Fibroblast of the aortic adventitia (primary cell): Measurements from ENCODE around the gene CTBP1. TPM values are rescaled to one million over a fixed set of nuclear protein-coding genes. Genes with fewer than 3 reads are reported as not detected.
A peak's percentile ranks its signal among the peaks of the same experiment; 100 is the strongest.

ENCODE experiments used
- DNase-seq: peaks from one replicate; pipeline ENCODE4 v3.0.0-alpha.2; 2010; ENCODE audit warnings: low read depth
- H3K4me3 ChIP-seq: 2 replicates; pipeline ENCODE4 v1.5.1; 2011; ENCODE audit warnings: low read depth, mild to moderate bottlenecking, control low read depth, low read length, moderate library complexity
- total RNA-seq: library from RNA; depleted of rRNA; stranded (reverse); fragments of >200 nt; gene quantifications from 2 replicates; pipeline ENCODE4 v1.2.3, GENCODE V29; 2012; ENCODE audit warnings: low replicate concordance
- TF ChIP-seq, protein P1 (sequence below): IDR thresholded peaks from 2 replicates; pipeline ENCODE4 v1.5.1; 2011; ENCODE audit warnings: mild to moderate bottlenecking, low read length, control low read depth, inconsistent platforms; ENCODE audit not compliant: insufficient read depth

CTBP1 gene
- total RNA-seq, 1 donor, result 141 TPM

DNA sequence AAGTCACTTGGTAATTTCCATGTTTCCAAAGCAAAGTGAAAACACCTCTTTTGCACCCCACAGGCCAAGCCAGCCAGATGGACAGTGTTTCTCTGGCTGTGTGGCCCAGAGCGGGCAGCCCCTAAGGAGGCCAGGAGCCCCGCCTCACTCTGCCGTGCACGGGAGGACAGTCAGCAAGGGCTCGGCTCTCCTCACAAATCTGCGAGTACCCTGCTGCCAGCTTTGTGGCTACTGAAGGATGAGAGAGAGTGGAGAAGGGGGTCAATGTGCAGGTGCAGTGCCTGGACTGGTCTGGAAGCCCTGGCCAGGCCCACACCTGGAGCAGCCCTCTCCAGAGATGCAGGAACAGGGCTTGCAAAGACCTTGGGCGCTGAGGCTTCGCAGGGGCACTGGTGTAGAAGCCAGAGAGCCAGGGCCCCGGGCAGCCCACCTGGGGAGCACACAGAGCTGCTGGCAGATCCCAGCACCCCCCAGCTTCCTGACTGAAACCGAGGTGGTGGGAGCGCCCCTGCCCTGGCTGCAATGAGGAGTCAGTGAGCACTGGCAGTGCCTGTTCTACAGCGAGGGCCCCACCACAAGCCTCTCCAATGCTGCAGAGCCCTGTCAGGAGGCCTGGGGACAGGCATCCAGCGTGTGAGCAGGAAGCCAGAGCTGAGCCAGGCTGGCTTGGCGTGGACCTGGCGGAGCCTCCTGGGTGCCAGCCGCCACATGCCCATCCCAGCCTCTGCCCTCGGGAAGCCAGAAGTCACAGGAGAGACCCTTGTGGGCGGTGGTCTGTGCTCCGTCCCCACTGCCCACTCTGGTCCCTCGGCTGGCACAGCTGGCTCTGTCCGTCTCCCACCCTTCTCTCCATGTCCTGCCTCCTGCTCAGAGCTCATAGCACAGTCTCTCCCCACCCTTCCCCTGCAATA lies 80.5 kb downstream of the CTBP1 start:
- no peak for DNase-seq
- no peak overlapping the region for H3K4me3 ChIP-seq
- TF ChIP-seq, protein P1, sequence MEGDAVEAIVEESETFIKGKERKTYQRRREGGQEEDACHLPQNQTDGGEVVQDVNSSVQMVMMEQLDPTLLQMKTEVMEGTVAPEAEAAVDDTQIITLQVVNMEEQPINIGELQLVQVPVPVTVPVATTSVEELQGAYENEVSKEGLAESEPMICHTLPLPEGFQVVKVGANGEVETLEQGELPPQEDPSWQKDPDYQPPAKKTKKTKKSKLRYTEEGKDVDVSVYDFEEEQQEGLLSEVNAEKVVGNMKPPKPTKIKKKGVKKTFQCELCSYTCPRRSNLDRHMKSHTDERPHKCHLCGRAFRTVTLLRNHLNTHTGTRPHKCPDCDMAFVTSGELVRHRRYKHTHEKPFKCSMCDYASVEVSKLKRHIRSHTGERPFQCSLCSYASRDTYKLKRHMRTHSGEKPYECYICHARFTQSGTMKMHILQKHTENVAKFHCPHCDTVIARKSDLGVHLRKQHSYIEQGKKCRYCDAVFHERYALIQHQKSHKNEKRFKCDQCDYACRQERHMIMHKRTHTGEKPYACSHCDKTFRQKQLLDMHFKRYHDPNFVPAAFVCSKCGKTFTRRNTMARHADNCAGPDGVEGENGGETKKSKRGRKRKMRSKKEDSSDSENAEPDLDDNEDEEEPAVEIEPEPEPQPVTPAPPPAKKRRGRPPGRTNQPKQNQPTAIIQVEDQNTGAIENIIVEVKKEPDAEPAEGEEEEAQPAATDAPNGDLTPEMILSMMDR, result no peak

DNA sequence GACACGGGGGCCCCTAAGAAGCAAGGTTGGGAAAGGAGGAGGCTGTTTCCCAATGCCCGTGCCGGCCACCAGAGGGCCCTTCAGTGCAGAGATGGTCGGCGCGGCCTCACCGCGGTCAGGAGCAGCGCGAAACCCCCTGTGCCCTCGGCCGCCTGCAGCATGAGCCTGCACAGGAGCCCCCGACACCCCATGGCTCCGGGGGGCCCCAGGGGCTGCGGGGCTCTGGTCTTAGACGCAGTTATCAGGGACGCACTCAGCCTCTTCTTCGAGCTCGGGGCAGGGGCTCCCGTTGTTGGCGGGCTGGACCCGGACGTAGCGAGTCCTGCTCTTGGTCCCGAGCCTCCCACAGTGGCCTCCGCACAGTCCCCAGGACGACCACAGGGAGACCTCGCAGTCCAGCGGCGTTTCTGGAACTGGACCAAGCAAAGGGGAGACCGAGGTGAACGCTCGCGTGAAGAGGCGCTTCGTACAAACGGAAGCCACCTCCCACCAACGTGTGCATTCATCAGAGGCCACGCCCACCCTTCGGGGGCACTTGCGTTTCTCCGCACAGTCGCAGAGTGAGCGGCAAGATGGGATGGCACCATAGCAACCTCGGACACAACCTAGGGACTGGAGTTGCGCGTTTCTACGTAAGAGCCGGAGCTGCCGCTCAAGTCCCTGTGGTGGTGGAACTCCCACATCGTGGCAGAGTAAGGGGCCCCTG lies 81.5 kb downstream of the CTBP1 start:
- DNase-seq, result peak; percentile 69
- peak overlapping the region; percentile 58 for H3K4me3 ChIP-seq
- TF ChIP-seq, protein P1, result peak; percentile 93

DNA sequence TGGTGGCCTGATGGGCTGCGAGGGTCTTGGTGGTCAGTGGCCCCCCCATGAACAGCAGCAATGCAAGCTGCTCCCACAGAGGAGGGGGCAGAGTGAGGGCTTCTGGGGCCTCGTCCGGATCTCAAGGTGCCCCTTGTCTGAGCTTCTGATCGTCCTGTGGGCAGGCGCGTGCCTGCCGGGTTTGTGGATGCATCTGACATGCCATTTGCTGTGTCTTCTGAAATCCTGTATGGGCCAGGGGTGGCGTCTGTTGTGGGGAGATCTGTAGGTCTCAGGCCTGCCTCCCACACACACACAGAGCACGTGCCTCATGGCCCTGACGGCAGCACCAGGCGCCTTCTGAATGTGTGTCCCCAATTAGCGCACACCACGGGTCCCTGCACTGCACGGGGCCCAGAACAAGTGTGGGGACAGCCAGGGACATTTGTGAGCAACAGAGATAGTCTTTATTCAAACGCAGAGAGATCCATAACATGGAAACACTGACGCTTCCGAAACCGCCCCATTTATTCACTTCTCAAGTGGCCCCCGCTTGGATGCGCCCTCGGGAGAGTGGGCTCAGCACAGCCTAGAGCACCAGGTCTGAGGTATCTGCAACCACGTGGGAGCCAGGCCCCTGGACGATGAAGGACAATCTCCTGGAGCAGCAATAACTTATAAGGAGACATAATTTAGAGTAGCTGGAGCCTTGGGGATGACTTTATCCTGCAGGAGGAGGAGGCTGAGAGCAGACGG lies 82.3 kb downstream of the CTBP1 start:
- no peak for DNase-seq
- TF ChIP-seq, protein P1, result no peak
- no peak overlapping the region for H3K4me3 ChIP-seq

DNA sequence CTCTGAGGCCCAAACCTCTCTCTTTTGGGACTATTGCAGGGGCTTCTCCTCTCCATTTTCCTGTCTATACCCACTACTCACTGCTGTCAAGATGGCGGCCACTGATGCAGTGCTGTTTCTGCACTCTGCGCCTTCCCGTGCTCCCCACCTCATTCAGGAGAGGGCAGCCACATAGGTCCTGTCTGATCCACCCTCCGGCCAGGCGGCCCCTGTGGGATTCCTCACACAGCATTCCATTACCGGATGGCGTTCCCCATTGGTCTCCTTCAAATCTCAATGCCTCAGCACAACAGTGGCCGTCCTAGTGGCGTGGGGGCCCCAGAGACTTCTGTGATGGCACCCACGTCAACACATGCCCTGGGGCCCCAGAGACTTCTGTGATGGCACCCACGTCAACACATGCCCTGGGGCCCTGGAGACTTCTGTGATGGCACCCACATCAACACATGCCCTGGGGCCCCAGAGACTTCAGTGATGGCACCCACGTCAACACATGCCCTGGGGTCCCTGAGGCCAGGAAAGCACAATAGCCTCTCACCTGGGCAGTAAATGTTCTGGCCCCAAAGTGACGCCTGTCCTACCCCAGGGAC lies 83.9 kb downstream of the CTBP1 start:
- no peak overlapping the region for H3K4me3 ChIP-seq
- TF ChIP-seq, protein P1, result no peak
- no peak for DNase-seq

DNA sequence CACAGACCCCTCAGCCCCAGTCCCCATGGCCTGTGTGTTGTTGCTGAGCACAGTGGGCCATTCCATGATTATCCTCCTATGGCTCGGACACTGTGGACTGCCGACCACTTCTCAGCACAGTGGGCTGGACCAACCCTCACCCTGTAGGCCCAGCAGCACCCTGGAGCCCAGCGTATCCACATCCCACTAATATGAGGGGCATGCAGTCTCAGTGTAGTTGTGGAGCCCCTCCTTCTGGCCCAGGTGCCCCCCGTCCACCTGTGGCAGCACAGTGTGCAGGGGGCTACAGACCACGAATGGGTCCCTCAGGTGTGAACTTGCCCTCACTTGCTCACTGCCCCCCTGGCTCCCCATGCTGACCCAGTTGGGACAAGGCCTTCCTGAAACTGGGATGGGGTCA lies 84.5 kb downstream of the CTBP1 start:
- TF ChIP-seq, protein P1, result no peak
- DNase-seq, result no peak
- H3K4me3 ChIP-seq, result no peak overlapping the region

DNA sequence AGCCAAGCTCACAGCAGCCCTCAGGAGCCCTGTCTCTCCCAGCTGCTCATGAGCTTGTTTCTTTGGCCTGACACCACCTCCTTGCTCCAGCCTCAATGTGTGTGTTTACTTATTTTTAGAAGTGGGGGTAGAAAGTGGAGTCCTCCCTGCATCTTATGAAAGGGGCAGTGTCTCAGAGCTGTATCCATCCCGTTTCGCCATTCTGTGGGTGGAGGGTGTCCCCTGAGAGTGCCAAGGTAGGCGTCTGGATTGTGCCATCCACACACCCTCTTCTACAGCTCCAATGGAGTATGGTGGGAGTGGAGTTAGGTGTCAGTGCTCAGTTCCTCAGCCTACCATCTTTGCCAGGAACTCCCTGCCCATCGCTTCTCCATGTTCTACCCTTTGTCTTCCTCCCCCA lies 84.9 kb downstream of the CTBP1 start:
- no peak for DNase-seq
- no peak overlapping the region for H3K4me3 ChIP-seq
- TF ChIP-seq, protein P1, result no peak

Other genes starting within 250 kb of the CTBP1 start
- 14.1 and 27.4 TPM in 2 replicates for gene FGFRL1, start 237.5 kb downstream of the CTBP1 start, total RNA-seq
- 2.8 and 6.9 TPM in 2 replicates for gene RNF212, start 135.6 kb downstream of the CTBP1 start, total RNA-seq
- 21.1 and 409 TPM in 2 replicates for gene SPON2, start 76.5 kb downstream of the CTBP1 start, total RNA-seq
- 54.8 and 98.0 TPM in 2 replicates for gene MAEA, start 40.8 kb upstream of the CTBP1 start, total RNA-seq
- gene UVSSA, start 98.1 kb upstream of the CTBP1 start, total RNA-seq, result 8.7 and 32.2 TPM in 2 replicates
- gene NKX1-1, start 157.3 kb upstream of the CTBP1 start, total RNA-seq, result not detected in 2 replicates